Activated CD8-positive, alpha-beta T cell treated with anti-CD3 and anti-CD28 coated beads for 36 hours (primary cell): Measurements from ENCODE around the gene PAQR8. TPM values are rescaled to one million over a fixed set of nuclear protein-coding genes. Genes with fewer than 3 reads are reported as not detected.

Experiments
- ATAC-seq: fragments of 200-7000 bp; cut with Tn5 transposase; one replicate; pipeline ENCODE4 v1.10.0; 2021; ENCODE audit warnings: mild to moderate bottlenecking, moderate library complexity
- CTCF ChIA-PET: fragments of 350-600 bp; sonication (Branson Sonifier 250); formaldehyde crosslinking; loops from one replicate; lab custom pipeline; 2021; ENCODE audit warnings: antibody characterized with exemption; lab: Charles Lee
- POLR2A ChIA-PET: fragments of 350-600 bp; sonication (Branson Sonifier 250); formaldehyde crosslinking; loops from one replicate; lab custom pipeline; 2021; ENCODE audit warnings: antibody characterized with exemption; lab: Charles Lee
- DNase-seq: peaks from one replicate; pipeline ENCODE4 v3.0.0-alpha.2; 2020
- H3K27ac Mint-ChIP-seq: one replicate; pipeline ENCODE4 v1.8.0; 2021; ENCODE audit warnings: mild to moderate bottlenecking, mixed read lengths
- H3K27me3 Mint-ChIP-seq: one replicate; pipeline ENCODE4 v1.8.0; 2021; ENCODE audit warnings: mixed read lengths
- H3K36me3 Mint-ChIP-seq: one replicate; pipeline ENCODE4 v1.8.0; 2021; ENCODE audit warnings: low read depth, mixed read lengths
- H3K4me1 Mint-ChIP-seq: one replicate; pipeline ENCODE4 v1.8.0; 2021; ENCODE audit warnings: low read depth, mixed read lengths
- H3K4me3 Mint-ChIP-seq: one replicate; pipeline ENCODE4 v1.8.0; 2021; ENCODE audit warnings: mild to moderate bottlenecking, moderate library complexity, mixed read lengths
- H3K9me3 Mint-ChIP-seq: one replicate; pipeline ENCODE4 v1.8.0; 2021; ENCODE audit warnings: mixed read lengths
- intact Hi-C: fragments of 100-400 bp; cut with micrococcal nuclease; formaldehyde crosslinking; loops from one replicate; pipeline ENCODE4 v1.10.0; 2022
- total RNA-seq, 2 experiments: library from RNA; stranded (reverse); gene quantifications; one replicate each; pipeline ENCODE4 v1.2.3, GENCODE V29; 2021
- TF ChIP-seq, protein P1 (sequence below): fragments of 200-600 bp; IDR thresholded peaks from one replicate; pipeline ENCODE4 v1.8.0; 2022; ENCODE audit warnings: antibody characterized with exemption, mild to moderate bottlenecking

PAQR8 gene
- total RNA-seq, 2 experiments from 2014 or later, result 12.9 to 13.7 TPM

DNA sequence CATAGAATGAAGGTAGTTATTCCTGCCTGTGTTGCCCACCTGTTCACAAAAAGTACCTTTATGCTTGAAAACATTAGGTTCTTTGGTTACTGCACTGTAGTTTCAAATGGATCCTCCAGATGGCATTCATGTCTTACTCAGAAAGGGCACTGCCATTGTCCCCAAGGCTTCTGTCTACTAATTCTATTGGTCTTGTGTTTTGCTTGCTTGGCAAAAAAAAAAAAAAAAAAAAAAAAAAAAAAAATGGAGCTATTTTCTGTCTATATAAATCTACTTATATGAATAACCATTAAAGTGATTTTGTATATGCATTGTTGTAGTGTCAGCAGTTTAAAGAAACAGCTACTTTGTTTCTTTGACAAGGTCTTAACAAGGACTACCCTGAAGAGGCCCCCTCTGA, 45.5 kb downstream of the PAQR8 start:
- H3K36me3 Mint-ChIP-seq, result peaks cover 19% of the 10 kb centered on the region
- H3K27me3 Mint-ChIP-seq, result no peaks in the 10 kb centered on the region
- peak; percentile 92 for ATAC-seq
- ChIA-PET CTCF (interaction anchor here (0.6 to 1.9 kb wide), 14 partner anchors 9 to 255 kb away, joined by 3 to 8 read pairs (median 4); partner anchors contain the start of genes EFHC1, MCM3 and PAQR8), POLR2A (no interaction called here)
- peaks cover 19% of the 10 kb centered on the region for H3K4me1 Mint-ChIP-seq
- H3K27ac Mint-ChIP-seq, result no peak overlapping the region
- DNase-seq, result peak; percentile 33
- intact Hi-C loops, result no loop called here
- H3K4me3 Mint-ChIP-seq, result no peak overlapping the region
- TF ChIP-seq, protein P1, sequence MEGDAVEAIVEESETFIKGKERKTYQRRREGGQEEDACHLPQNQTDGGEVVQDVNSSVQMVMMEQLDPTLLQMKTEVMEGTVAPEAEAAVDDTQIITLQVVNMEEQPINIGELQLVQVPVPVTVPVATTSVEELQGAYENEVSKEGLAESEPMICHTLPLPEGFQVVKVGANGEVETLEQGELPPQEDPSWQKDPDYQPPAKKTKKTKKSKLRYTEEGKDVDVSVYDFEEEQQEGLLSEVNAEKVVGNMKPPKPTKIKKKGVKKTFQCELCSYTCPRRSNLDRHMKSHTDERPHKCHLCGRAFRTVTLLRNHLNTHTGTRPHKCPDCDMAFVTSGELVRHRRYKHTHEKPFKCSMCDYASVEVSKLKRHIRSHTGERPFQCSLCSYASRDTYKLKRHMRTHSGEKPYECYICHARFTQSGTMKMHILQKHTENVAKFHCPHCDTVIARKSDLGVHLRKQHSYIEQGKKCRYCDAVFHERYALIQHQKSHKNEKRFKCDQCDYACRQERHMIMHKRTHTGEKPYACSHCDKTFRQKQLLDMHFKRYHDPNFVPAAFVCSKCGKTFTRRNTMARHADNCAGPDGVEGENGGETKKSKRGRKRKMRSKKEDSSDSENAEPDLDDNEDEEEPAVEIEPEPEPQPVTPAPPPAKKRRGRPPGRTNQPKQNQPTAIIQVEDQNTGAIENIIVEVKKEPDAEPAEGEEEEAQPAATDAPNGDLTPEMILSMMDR, result peak; percentile 54
- no peaks in the 10 kb centered on the region for H3K9me3 Mint-ChIP-seq

- TF ChIP-seq, protein P1, result no peak
- peaks cover 18% of the 10 kb centered on the region for H3K4me1 Mint-ChIP-seq
- CTCF ChIA-PET, result interaction anchor here (0.5 to 1.3 kb wide), 4 partner anchors 9 to 243 kb away, joined by 3 to 6 read pairs (median 4); no protein-coding TSS in a partner anchor
- H3K36me3 Mint-ChIP-seq, result peaks cover 3% of the 10 kb centered on the region
- no peaks in the 10 kb centered on the region for H3K9me3 Mint-ChIP-seq
- ATAC-seq, result peak; percentile 37
- no peak for DNase-seq
- POLR2A ChIA-PET, result no interaction called here
- H3K4me3 Mint-ChIP-seq, result no peak overlapping the region
- intact Hi-C loops, result no loop called here
- no peaks in the 10 kb centered on the region for H3K27me3 Mint-ChIP-seq
- H3K27ac Mint-ChIP-seq, result peak overlapping the region; percentile 59
Observed at GRCh38 chr6:52409499-52409898, 47.5 kb downstream of the PAQR8 start.

- DNase-seq (no peak), ATAC-seq (no peak)
- ChIA-PET CTCF (interaction anchor here (1.5 kb wide), 1 partner anchor 11 kb away, joined by 4 read pairs; no protein-coding TSS in a partner anchor), POLR2A (interaction anchor here (1.2 kb wide), 1 partner anchor 255 kb away, joined by 3 read pairs; no protein-coding TSS in a partner anchor)
- TF ChIP-seq, protein P1, result no peak
- intact Hi-C loops, result no loop called here
- Mint-ChIP-seq H3K9me3 (no peaks in the 10 kb centered on the region), H3K4me3 (no peak overlapping the region), H3K27ac (no peak overlapping the region), H3K4me1 (peaks cover 28% of the 10 kb centered on the region), H3K36me3 (no peaks in the 10 kb centered on the region), H3K27me3 (no peaks in the 10 kb centered on the region)
Observed at GRCh38 chr6:52410979-52411378, 49.0 kb downstream of the PAQR8 start.

DNA sequence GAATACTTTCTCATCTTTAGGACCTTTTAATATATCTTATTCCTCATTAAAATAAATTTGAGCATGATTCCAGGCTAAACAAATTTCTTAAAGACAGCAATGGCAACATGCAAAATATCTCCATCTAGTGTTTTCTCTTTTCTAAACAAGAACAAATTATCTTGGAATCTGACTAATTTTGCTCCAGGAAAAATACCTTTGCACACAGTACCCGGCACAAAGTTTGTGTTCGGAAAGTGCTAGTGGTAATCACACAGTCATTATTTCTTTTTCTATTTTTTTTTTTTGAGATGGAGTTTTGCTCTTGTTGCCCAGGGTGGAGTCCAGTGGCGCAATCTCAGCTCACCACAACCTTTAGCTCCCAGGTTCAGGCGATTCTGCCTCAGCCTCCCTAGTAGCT, 50.0 kb downstream of the PAQR8 start:
- ChIA-PET CTCF (no interaction called here), POLR2A (no interaction called here)
- ATAC-seq (no peak), DNase-seq (no peak)
- H3K27me3 Mint-ChIP-seq, result no peaks in the 10 kb centered on the region
- TF ChIP-seq, protein P1, result no peak
- H3K27ac Mint-ChIP-seq, result no peak overlapping the region
- peaks cover 37% of the 10 kb centered on the region for H3K4me1 Mint-ChIP-seq
- H3K9me3 Mint-ChIP-seq, result no peaks in the 10 kb centered on the region
- intact Hi-C loops, result no loop called here
- no peak overlapping the region for H3K4me3 Mint-ChIP-seq
- no peaks in the 10 kb centered on the region for H3K36me3 Mint-ChIP-seq

GRCh38 chr6:52415333-52415732, 53.4 kb downstream of the PAQR8 start:
- no peaks in the 10 kb centered on the region for H3K36me3 Mint-ChIP-seq
- ATAC-seq (no peak), DNase-seq (no peak)
- POLR2A ChIA-PET, result interaction anchor here (1.6 kb wide), 1 partner anchor 10 kb away, joined by 3 read pairs; no protein-coding TSS in a partner anchor
- H3K27ac Mint-ChIP-seq, result peak overlapping the region; percentile 1
- H3K9me3 Mint-ChIP-seq, result no peaks in the 10 kb centered on the region
- TF ChIP-seq, protein P1, result no peak
- H3K27me3 Mint-ChIP-seq, result no peaks in the 10 kb centered on the region
- intact Hi-C loops, result loop anchor here (5.0 kb wide), 2 partner anchors 162 to 182 kb away; partner anchors contain the start of gene TRAM2
- H3K4me1 Mint-ChIP-seq, result peaks cover 32% of the 10 kb centered on the region
- H3K4me3 Mint-ChIP-seq, result no peak overlapping the region
- CTCF ChIA-PET, result interaction anchor here (0.6 to 7.6 kb wide), 24 partner anchors 8 to 292 kb away, joined by 3 to 65 read pairs (median 6); partner anchors contain the start of genes MCM3, PAQR8, TMEM14A and TRAM2
